ENCODE measurements around the gene TRAPPC10. TPM values are rescaled to one million over a fixed set of nuclear protein-coding genes. Genes with fewer than 3 reads are reported as not detected.

The TRAPPC10 gene
- total RNA-seq, 1 donor from 2014 or later, result 41.7 TPM

GRCh38 chr21:44024257-44024656 is 12.1 kb downstream of the TRAPPC10 start:
- no peak overlapping the region for H3K4me3 Mint-ChIP-seq (ENCODE audit: unreplicated experiment)
- no peaks in the 10 kb centered on the region for H3K36me3 Mint-ChIP-seq (ENCODE audit: unreplicated experiment)
- no peak for TF ChIP-seq CTCF (IDR thresholded peaks at IDR 0.05)
- no peak for DNase-seq (ENCODE audit: extremely low spot score, unreplicated experiment)
- H3K27ac Mint-ChIP-seq (ENCODE audit: unreplicated experiment), result peak overlapping the region; percentile 82
- H3K9me3 Mint-ChIP-seq (ENCODE audit: unreplicated experiment), result no peaks in the 10 kb centered on the region
- no peaks in the 10 kb centered on the region for H3K27me3 Mint-ChIP-seq (ENCODE audit: unreplicated experiment)
- peaks cover 47% of the 10 kb centered on the region for H3K4me1 Mint-ChIP-seq (ENCODE audit: unreplicated experiment)

- no peaks in the 10 kb centered on the region for H3K27me3 Mint-ChIP-seq (ENCODE audit: unreplicated experiment)
- H3K27ac Mint-ChIP-seq (ENCODE audit: unreplicated experiment), result peak overlapping the region; percentile 82
- H3K36me3 Mint-ChIP-seq (ENCODE audit: unreplicated experiment), result no peaks in the 10 kb centered on the region
- TF ChIP-seq CTCF (IDR thresholded peaks at IDR 0.05), result no peak
- H3K4me3 Mint-ChIP-seq (ENCODE audit: unreplicated experiment), result peak overlapping the region; percentile 2
- no peaks in the 10 kb centered on the region for H3K9me3 Mint-ChIP-seq (ENCODE audit: unreplicated experiment)
- no peak for DNase-seq (ENCODE audit: extremely low spot score, unreplicated experiment)
- peaks cover 46% of the 10 kb centered on the region for H3K4me1 Mint-ChIP-seq (ENCODE audit: unreplicated experiment)
Observed at GRCh38 chr21:44024887-44025353, 12.8 kb downstream of the TRAPPC10 start.

- no peak for DNase-seq (ENCODE audit: extremely low spot score, unreplicated experiment)
- Mint-ChIP-seq H3K36me3 (ENCODE audit: unreplicated experiment) (peaks cover 3% of the 10 kb centered on the region), H3K27ac (ENCODE audit: unreplicated experiment) (no peak overlapping the region), H3K27me3 (ENCODE audit: unreplicated experiment) (no peaks in the 10 kb centered on the region), H3K9me3 (ENCODE audit: unreplicated experiment) (no peaks in the 10 kb centered on the region), H3K4me1 (ENCODE audit: unreplicated experiment) (peaks cover 35% of the 10 kb centered on the region), H3K4me3 (ENCODE audit: unreplicated experiment) (no peak overlapping the region)
- no peak for TF ChIP-seq CTCF (IDR thresholded peaks at IDR 0.05)
Observed at GRCh38 chr21:44027607-44028286, 15.6 kb downstream of the TRAPPC10 start.

- Mint-ChIP-seq H3K4me3 (ENCODE audit: unreplicated experiment) (no peak overlapping the region), H3K9me3 (ENCODE audit: unreplicated experiment) (no peaks in the 10 kb centered on the region), H3K27me3 (ENCODE audit: unreplicated experiment) (no peaks in the 10 kb centered on the region), H3K4me1 (ENCODE audit: unreplicated experiment) (peaks cover 34% of the 10 kb centered on the region), H3K36me3 (ENCODE audit: unreplicated experiment) (peaks cover 7% of the 10 kb centered on the region), H3K27ac (ENCODE audit: unreplicated experiment) (no peak overlapping the region)
- TF ChIP-seq CTCF (IDR thresholded peaks at IDR 0.05), result no peak
- DNase-seq (ENCODE audit: extremely low spot score, unreplicated experiment), result no peak
Observed at GRCh38 chr21:44028287-44028659, 16.2 kb downstream of the TRAPPC10 start.

GRCh38 chr21:44029460-44030087 is 17.5 kb downstream of the TRAPPC10 start:
- Mint-ChIP-seq H3K27ac (ENCODE audit: unreplicated experiment) (no peak overlapping the region), H3K4me3 (ENCODE audit: unreplicated experiment) (no peak overlapping the region), H3K9me3 (ENCODE audit: unreplicated experiment) (no peaks in the 10 kb centered on the region), H3K4me1 (ENCODE audit: unreplicated experiment) (peaks cover 34% of the 10 kb centered on the region), H3K27me3 (ENCODE audit: unreplicated experiment) (no peaks in the 10 kb centered on the region), H3K36me3 (ENCODE audit: unreplicated experiment) (peaks cover 14% of the 10 kb centered on the region)
- no peak for TF ChIP-seq CTCF (IDR thresholded peaks at IDR 0.05)
- DNase-seq (ENCODE audit: extremely low spot score, unreplicated experiment), result no peak
